GM21526 (cell line): ENCODE data around the gene LRRC28.
"Not testable (repeated sequence)": the region's sequence is repeated elsewhere in the genome, so short reads cannot be mapped to it uniquely, and the experiment has no call there.

Experiments used
- ATAC-seq: cut with Tn5 transposase; IDR thresholded peaks from one replicate; pipeline ENCODE4 v1.9.1; 2021; ENCODE audit warnings: moderate library complexity; ENCODE audit not compliant: unreplicated experiment, low FRiP score

LRRC28 gene

DNA sequence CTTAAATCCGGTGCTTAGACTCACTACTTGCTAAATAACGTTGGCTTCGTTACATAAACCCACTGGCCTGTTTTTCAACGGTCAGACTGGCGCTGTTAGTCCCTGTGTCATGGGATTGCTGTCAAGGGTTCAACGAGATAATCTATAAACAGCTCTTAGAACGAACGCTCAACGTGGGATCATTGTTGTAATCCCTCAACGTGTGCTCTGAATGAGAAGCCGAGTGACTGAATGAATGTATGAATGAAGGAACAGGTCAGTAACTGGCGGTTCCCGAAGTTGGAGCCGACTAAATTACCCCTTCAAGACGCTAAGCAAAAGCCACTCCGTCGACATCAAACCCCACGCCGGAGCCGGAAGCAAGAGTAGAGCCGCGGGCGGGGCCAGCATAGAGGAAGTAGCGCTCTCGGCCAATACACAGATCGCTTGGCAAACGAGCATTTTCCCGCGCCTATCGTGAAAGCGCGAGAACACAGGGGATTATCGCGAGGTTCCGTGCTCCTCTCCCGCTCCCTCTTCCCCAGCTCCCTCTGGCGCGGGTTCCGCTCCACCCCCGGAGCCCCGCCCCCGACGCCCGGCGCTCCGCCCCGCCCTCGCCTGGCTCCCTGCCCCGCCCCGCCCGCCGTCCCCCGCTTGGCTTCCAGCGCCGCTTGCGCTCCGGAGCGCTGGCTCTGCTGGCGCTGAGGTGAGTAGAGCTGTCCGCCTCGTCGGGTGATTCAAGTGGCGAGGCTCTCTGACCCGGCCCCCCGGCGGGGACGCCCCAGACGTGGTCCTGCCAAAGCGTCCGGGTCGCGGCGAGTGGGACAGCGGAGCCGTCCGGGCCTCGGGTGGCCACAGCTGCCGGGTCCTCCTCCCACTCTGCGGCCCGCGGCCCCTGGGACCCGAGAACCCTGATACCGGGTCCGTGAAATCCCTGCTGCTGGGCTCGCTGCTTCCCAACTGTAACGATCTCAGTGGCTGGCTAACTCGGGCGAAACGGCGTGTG is at the start of gene LRRC28:
LRRC28 (plus strand) TSS at position 625 of the 985 bp plus-strand sequence. CDS start 4,477 bp downstream, outside the sequence.
- ATAC-seq: peak; percentile 93

GRCh38 chr15:99202176-99202552 is 49.1 kb upstream of the LRRC28 start:
- no peak for ATAC-seq

- no peak for ATAC-seq
Measured at GRCh38 chr15:99207672-99208071, 43.6 kb upstream of the LRRC28 start.

DNA sequence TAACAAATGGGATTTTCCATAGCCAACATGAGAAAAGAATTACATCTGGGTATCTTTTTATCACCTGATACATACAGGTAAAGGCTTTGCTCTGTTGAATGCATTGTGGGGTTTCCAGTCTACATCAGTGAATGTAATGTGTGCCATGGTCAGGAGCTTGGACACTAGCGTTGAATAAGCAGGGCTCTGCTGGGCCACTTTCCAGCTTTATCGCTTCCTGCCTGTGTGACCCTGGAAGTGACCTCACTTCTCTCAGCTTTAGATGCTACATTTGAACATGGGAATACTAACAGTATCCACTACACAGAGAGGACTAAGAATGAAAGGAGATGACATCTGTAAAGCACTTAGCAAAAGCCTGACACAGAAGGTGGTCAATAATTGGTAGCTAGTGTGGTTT is 42.0 kb upstream of the LRRC28 start:
- no peak for ATAC-seq

GRCh38 chr15:99210334-99210733 is 40.9 kb upstream of the LRRC28 start:
- no peak for ATAC-seq

DNA sequence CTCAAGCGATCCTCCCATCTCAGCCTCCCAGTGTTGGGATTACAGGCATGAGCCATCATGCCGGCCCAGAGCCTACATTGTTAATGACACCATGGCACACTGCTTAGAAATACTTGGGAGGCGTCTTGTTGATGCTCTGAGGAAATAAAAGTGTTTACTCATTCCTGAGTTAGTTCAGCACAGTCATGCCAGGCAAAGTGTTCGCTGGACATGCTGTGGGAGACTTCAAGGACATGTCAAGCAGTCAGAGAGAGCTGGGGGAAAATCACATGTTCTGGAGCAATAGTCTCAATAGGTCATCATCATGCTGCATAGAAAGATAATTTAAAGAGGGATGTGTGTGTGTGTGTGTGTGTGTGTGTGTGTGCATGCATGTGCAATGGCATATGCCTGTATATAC is 39.4 kb upstream of the LRRC28 start:
- ATAC-seq: no peak

GRCh38 chr15:99212406-99212805 is 38.9 kb upstream of the LRRC28 start:
- ATAC-seq: no peak

GRCh38 chr15:99213187-99213811 is 38.0 kb upstream of the LRRC28 start:
- ATAC-seq: peak; percentile 82

DNA sequence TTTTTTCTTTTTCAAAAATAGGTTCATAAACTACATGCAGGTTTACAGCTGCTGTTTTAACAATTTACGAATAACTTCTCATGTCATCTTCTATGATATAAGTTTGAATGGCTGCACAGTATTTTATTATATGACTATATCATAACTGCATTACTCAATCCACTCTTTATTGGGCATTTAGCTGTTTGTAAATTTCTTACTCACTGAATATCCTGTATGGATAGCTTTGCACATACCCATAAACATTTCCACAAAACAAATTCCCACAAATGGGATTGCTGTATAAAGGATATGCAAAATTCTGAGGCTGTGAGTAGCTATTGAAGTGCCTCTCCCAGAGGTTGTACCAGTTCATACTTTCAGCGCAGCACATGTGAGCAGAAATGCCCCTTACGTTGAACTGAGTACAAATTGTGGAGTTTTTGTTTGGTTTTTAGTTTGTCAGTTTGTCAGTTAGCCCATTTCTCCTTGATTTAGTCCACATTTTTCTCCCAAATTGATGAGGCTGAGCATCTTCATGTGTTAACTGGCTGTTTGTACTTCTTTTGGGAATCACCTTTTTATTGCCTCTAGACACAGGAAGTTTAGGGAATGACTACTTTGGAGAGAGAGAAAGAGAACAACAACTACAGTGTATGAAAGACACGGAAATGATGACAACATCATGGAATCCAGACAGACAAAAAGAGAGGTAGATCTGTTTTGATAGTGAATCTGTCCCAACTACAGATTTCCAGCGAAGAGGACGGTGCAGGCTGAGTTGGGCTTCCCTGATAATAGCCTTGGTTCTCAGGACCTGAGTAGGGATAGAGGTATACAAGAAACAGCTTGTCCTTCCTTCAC is 26.7 kb upstream of the LRRC28 start:
- no peak for ATAC-seq

DNA sequence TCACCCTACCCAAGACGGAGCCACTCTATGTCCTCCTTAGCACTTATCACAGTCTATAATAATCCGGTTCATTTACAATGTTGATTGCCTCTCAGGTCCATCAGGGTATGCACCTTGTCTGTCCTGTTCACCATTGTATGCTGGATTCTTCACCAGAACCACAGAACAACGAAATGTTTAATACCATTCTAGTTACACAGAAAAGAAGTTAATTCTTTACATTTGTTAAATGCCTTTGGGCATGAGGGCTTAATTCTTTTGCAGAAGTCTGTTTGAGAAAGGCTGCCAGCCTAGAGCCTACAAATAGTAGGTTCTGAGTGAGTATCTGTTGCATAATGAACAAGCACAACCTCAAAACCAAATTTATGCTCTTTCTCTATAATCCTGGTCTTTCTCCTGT is 24.5 kb upstream of the LRRC28 start:
- ATAC-seq: no peak

- ATAC-seq: no peak
Measured at GRCh38 chr15:99228120-99228770, 23.0 kb upstream of the LRRC28 start.

DNA sequence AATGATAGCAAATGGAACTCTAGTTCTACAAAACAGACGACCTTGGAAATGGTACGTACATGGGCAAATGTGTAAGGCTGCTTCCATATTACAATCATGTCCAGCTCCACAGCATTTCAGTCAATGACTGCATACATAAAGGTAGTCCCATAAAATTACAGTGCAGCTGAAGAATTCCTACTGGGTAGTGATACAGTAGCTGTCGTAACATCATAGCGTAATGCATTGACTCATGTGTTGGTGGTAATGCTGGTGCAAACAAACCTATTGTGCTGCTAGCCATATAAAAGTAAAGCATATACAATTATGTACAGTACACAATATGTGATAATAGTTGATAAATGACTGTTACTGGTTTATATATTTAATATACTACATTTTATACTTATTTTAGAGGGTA is 20.4 kb upstream of the LRRC28 start:
- ATAC-seq: no peak

- ATAC-seq: no peak
Measured at GRCh38 chr15:99232740-99233139, 18.5 kb upstream of the LRRC28 start.

GRCh38 chr15:99234160-99234559 is 17.1 kb upstream of the LRRC28 start:
- ATAC-seq: not testable (repeated sequence)

DNA sequence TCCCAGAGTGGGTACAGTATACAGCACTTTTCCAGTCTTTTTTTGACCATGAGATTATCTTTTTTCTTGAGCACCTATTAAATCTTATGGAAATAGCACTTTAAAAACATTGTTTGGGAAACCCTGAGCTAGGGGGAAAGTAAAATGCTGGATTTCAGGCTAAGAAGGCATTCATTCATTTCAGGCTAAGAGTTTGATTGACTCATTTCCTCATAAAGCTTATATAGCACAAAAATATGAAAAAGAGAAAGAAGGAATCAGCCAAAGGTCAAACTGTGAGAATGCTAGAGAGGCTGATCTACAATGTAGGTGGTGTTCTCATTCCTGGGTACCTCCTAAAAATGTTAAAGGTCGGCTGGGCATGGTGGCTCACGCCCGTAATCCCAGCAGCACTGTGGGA is 12.4 kb upstream of the LRRC28 start:
- ATAC-seq: no peak

- peak; percentile 89 for ATAC-seq
Measured at GRCh38 chr15:99239545-99240198, 11.6 kb upstream of the LRRC28 start.

GRCh38 chr15:99241752-99242151 is 9.5 kb upstream of the LRRC28 start:
- ATAC-seq: no peak

- ATAC-seq: no peak
Measured at GRCh38 chr15:99244306-99244705, 7.0 kb upstream of the LRRC28 start.

- no peak for ATAC-seq
Measured at GRCh38 chr15:99247062-99247461, 4.2 kb upstream of the LRRC28 start.
